GM18867 (cell line): ENCODE measurements around the gene RTEL1.

Source experiments
- ATAC-seq: cut with Tn5 transposase; IDR thresholded peaks from one replicate; pipeline ENCODE4 v1.9.1; 2021; ENCODE audit warnings: mild to moderate bottlenecking, moderate library complexity; ENCODE audit not compliant: unreplicated experiment

Gene RTEL1

DNA sequence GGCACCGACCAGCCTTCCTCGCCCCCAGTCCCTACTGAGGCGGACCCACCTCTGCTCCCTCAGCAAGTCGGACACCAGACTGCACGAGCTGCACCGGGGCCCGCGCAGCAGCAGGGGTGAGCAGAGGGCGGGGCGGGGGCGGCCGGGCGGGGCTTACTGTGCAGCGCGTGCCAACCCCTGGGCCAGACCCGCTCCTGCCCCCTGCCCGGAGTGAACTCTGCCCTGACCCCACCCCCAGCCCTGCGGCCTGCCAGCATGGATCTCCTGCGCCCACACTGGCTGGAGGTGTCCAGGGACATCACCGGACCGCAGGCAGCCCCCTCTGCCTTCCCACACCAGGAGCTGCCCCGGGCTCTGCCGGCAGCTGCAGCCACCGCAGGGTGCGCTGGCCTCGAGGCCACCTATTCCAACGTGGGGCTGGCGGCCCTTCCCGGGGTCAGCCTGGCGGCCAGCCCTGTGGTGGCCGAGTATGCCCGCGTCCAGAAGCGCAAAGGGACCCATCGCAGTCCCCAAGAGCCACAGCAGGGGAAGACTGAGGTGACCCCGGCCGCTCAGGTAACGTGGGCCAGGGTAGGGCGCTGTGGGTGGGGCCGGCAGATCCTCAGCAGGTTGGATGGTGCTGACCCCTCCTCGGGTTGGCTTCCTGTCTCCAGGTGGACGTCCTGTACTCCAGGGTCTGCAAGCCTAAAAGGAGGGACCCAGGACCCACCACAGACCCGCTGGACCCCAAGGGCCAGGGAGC lies 80.0 kb downstream of the RTEL1 start:
- ATAC-seq: no peak

DNA sequence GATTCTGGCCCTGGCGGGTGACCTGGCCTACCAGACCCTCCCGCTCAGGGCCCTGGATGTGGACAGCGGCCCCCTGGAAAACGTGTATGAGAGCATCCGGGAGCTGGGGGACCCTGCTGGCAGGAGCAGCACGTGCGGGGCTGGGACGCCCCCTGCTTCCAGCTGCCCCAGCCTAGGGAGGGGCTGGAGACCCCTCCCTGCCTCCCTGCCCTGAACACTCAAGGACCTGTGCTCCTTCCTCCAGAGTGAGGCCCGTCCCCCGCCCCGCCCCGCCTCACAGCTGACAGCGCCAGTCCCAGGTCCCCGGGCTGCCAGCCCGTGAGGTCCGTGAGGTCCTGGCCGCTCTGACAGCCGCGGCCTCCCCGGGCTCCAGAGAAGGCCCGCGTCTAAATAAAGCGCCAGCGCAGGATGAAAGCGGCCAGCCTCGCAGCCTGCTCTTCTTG lies 80.6 kb downstream of the RTEL1 start:
- ATAC-seq: no peak

GRCh38 chr20:63739130-63740069 lies 81.3 kb downstream of the RTEL1 start, which contains the start of gene SLC2A4RG:
SLC2A4RG (plus strand) TSS chr20:63739776; CDS start chr20:63739913, 137 bp downstream.
- peak; percentile 42 for ATAC-seq

DNA sequence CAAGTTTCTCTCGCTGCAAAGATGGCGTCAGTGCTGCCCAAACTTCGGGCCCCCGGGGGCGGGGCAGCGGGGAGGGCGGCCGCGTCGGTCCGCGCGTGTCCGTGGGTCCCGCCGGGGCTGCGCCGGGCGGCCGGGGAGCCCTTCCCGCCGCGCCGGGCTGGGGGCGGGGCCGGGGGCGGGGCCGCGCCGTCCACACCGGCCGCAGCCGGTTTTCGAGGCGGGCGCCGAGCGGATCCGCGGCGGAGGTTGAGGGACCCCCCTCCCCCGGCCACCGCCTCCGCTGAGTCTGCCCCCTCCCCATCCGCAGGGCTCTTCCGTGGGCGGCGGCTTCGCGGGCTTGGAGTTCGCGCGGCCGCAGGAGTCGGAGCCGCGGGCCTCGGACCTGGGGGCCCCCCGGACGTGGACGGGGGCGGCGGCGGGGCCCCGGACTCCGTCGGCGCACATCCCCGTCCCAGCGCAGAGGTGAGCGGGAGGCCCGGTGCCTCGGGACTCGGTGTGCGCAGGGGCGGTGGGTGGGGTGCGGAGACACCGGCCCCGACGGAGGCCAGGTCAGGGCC lies 82.0 kb downstream of the RTEL1 start:
- no peak for ATAC-seq

DNA sequence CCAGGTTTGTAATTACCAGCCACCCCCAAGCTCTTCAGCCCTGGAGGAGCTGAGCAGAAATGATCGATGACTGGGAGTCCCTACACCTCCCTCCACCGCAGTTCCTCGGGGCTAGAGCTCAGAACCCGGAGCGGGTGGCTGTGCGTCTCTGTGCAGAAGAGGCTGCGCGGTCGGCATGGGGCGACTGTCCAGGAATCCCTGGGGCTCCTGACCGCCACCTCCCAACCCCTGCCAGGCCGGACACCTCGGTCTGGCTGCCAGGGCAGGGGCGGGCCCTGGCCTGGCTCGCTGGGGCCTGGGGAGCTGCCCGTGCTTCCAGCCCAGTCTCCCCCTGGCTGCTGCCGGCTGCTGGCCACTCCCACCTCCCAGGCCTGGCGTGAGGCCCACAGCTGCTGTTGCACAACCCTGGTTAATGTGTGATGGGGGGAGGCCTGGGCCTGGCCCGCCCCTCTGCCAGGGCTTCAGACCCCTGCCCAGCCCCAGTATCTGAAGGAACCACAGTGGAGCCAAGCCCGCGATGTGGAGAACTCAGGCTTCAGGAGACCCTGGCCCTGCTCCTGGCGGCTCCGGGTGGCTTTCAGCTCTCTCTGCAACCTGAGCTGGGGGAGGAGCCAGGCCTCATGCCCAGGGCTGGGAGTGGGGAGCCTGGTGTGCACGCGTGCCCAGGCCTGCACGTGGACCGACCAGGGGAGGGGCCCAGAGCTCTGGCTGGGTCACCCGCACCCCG lies 82.7 kb downstream of the RTEL1 start:
- no peak for ATAC-seq

DNA sequence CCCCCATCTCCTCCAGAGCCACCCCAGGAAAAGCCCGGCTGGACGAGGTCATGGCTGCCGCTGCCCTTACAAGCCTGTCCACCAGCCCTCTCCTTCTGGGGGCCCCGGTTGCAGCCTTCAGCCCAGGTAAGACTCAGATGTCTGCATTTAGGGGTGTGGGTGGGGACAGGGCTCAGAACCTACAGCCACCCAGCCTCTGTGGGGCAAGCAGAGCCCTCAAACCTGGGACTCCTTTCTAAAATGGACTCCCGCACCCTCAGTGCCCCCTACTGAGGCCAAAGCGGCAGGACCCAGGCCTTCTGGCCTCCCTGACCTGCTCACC lies 83.2 kb downstream of the RTEL1 start:
- ATAC-seq: no peak

DNA sequence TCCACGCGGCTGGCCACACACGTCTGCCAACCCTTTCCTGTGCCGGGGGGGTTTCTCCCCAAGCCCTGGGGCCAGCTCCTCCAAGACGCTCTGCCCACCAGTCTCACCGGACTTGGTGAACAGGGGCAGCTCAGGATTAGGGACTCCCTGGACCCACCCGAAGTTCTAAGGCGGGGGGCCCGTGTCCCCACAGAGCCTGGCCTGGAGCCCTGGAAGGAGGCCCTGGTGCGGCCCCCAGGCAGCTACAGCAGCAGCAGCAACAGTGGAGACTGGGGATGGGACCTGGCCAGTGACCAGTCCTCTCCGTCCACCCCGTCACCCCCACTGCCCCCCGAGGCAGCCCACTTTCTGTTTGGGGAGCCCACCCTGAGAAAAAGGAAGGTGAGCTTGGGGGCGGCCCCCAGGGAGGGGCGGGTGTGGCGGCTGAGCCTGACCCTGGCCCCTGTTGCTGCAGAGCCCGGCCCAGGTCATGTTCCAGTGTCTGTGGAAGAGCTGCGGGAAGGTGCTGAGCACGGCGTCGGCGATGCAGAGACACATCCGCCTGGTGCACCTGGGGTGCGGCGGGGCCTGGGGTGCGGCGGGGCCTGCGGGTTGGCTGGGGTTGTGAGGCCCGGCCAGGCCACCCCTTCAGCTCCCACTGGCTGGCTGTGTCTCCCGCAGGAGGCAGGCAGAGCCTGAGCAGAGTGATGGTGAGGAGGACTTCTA lies 83.7 kb downstream of the RTEL1 start:
- ATAC-seq: no peak

GRCh38 chr20:63742381-63743024 lies 84.4 kb downstream of the RTEL1 start:
- no peak for ATAC-seq

DNA sequence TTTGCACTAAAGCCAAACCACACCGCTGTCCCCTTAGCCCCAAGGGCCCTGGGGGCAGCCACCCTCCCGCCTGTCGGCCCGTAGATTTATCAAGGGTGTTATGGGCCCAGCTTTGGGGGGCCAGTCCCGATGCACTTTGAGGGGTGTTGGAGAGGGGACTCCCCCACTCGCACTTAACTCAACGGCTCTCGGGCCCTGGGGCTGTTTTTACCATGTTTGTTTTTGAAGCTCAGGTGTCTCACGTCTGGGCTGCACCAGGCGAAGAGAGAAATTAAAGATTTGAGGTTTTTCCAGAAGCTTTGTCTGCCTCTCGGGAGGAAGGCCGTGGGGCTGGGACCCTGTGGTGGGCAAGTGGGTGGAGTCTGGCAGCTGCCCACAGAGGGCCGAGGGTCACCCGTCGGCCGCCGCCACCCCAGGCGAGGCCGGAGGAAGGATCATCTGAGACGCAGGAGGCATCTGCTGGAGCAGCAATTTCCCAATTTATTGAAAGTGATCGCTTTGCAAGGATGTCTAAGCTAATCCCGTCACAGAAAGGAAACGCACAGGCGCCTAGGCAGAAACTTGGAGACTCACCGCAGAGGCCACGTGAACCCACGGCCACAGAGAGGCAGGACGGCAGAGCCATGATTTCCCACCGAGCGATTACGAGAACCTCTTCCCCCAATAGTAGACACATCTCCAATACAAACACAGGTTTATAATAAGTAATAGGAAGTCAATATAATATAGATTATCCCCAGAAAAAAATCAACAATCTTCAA lies 85.3 kb downstream of the RTEL1 start:
- ATAC-seq: no peak

DNA sequence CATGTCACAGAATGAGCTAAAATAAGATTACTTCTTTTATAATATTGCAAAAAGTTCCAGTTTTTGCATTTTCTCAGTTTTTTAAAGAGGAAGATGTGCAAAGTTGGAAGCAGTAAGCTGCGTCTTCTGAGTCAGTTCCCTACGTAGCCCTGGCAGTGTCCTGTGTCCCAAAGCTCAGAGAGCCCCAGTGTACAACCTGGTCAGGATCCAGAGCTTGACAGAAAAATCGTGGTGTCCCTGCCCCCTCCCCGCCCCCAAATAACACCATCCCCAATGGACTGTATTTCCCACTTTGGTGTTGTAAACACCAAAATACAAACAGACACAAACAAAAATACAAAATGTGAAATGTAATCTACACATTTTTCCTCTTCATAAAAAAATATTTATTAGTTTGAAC lies 86.0 kb downstream of the RTEL1 start:
- no peak for ATAC-seq

DNA sequence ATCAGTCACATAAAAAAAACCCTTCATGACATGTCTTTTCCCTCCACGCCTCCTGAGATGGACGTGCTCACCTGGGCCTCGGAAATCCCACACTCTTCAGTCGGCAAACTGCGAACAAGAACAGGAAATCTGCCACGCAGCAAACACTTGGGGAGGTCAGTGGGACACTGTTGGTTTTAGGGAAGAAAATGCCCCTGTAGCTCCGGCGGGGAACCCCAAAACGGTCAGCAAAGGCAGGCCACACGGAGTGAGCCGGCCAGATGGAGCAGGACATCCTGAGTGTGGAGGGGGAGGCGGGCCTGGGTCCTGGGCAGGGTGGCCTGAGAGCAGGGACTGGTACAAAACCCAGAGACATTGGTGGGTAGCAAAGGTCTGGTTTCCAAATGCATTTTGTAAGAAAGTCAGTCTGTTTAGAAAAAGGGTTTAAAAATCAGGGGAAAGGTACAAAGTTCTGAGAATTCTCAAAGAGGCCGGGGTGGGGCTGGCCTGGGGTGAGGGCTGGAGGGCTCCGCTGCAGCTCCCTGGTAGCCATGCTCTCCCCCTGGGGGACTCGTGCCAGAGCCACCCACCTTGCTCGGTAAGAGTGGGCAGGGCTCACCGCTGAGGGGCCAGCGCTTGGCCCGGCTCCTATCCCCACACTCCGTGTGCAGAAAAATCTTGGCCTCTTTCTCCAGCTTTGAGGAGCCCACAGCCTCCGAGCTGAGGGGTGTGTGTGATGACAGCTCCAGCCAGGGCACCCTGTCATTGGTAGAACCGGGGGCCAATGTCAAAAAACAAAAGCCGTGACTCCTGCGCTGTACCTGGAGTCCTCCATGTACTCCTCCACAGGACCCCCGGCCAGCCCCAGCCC lies 86.7 kb downstream of the RTEL1 start:
- no peak for ATAC-seq

GRCh38 chr20:63745424-63745805 lies 87.3 kb downstream of the RTEL1 start:
- ATAC-seq: no peak
